HG03457 (cell line): ENCODE results near the gene NRCAM.
A peak's percentile ranks its signal among the peaks of the same experiment; 100 is the strongest.
"Not testable (repeated sequence)": the region's sequence is repeated elsewhere in the genome, so short reads cannot be mapped to it uniquely, and the experiment has no call there.

Experiments
- ATAC-seq: cut with Tn5 transposase; IDR thresholded peaks from one replicate; pipeline ENCODE4 v1.9.1; 2021; ENCODE audit warnings: moderate number of reproducible peaks; ENCODE audit not compliant: unreplicated experiment

NRCAM gene

GRCh38 chr7:108455998-108456677, at the start of gene NRCAM:
NRCAM (minus strand) TSS chr7:108456436; CDS start chr7:108240064, 216,372 bp downstream.
- no peak for ATAC-seq

GRCh38 chr7:108504576-108504975, 48.3 kb upstream of the NRCAM start:
- ATAC-seq = not testable (repeated sequence)

GRCh38 chr7:108503112-108504026, 47.1 kb upstream of the NRCAM start:
- ATAC-seq = peak; percentile 91

- ATAC-seq = no peak
These were observed 43.3 kb upstream of the NRCAM start for GRCh38 chr7:108499566-108499965.

- no peak for ATAC-seq
These were observed 42.2 kb upstream of the NRCAM start for GRCh38 chr7:108498481-108498880.

GRCh38 chr7:108497082-108497725, 41.0 kb upstream of the NRCAM start:
- ATAC-seq = peak; percentile 47

GRCh38 chr7:108492742-108493141, 36.5 kb upstream of the NRCAM start:
- ATAC-seq = no peak

- no peak for ATAC-seq
These were observed 32.7 kb upstream of the NRCAM start for GRCh38 chr7:108488768-108489538.

GRCh38 chr7:108487646-108488045, 31.4 kb upstream of the NRCAM start:
- no peak for ATAC-seq

- no peak for ATAC-seq
These were observed 30.2 kb upstream of the NRCAM start for GRCh38 chr7:108486291-108486966.

- no peak for ATAC-seq
These were observed 27.9 kb upstream of the NRCAM start for GRCh38 chr7:108484137-108484536.

- ATAC-seq = no peak
These were observed 24.1 kb upstream of the NRCAM start for GRCh38 chr7:108480311-108480710.

- no peak for ATAC-seq
These were observed 23.5 kb upstream of the NRCAM start for GRCh38 chr7:108479751-108480150.

- no peak for ATAC-seq
These were observed 22.9 kb upstream of the NRCAM start for GRCh38 chr7:108479118-108479517.

- no peak for ATAC-seq
These were observed 12.0 kb upstream of the NRCAM start for GRCh38 chr7:108468246-108468645.

GRCh38 chr7:108467391-108467790, 11.2 kb upstream of the NRCAM start:
- no peak for ATAC-seq

GRCh38 chr7:108466322-108466721, 10.1 kb upstream of the NRCAM start:
- not testable (repeated sequence) for ATAC-seq

GRCh38 chr7:108464743-108465142, 8.5 kb upstream of the NRCAM start:
- ATAC-seq = no peak

GRCh38 chr7:108463613-108464012, 7.4 kb upstream of the NRCAM start:
- ATAC-seq = no peak

GRCh38 chr7:108461840-108462239, 5.6 kb upstream of the NRCAM start:
- no peak for ATAC-seq
